ENCODE measurements around the gene HAAO.

DNA sequence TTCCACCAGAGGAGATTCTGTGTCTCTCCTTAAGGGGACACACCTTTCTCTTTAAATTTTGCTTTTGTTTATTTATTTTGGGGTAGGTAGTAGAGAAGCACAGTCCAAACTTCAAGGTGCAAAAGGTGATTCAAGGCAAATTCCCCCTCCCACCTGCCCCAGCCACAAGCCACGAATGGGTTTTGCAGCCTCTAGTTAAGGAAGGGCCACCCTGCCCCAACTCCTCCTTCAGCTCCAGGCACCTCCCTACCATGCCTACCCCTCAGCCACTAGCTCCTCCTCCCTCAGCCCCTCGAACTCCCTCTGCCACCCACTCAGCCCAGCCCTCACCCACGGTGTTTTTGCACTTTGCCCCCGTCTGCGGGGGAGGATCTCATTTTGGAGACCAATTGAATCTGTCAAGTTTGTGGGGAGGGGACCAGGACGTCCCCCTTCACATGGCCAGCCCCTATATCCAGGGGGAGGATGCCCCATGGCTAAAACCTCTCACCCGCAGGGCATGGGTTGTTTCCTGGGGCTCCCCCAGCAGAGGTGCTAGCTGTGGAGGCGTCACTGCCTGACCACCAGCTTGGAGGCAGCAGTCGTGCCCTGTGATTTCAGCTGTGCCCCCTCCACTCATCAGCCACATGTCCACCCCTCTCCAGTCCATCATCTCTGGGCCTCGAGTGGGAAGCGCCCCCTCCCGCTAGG, 4.5 kb downstream of the HAAO start:
- TF ChIP-seq, protein P1, sequence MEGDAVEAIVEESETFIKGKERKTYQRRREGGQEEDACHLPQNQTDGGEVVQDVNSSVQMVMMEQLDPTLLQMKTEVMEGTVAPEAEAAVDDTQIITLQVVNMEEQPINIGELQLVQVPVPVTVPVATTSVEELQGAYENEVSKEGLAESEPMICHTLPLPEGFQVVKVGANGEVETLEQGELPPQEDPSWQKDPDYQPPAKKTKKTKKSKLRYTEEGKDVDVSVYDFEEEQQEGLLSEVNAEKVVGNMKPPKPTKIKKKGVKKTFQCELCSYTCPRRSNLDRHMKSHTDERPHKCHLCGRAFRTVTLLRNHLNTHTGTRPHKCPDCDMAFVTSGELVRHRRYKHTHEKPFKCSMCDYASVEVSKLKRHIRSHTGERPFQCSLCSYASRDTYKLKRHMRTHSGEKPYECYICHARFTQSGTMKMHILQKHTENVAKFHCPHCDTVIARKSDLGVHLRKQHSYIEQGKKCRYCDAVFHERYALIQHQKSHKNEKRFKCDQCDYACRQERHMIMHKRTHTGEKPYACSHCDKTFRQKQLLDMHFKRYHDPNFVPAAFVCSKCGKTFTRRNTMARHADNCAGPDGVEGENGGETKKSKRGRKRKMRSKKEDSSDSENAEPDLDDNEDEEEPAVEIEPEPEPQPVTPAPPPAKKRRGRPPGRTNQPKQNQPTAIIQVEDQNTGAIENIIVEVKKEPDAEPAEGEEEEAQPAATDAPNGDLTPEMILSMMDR (IDR thresholded peaks at IDR 0.05), result no peak
- TF ChIP-seq POLR2A (IDR thresholded peaks at IDR 0.05) (no peak), EP300 (IDR thresholded peaks at IDR 0.05; ENCODE audit: low read depth) (no peak)

Data from transverse colon (tissue), 3 donors.